22Rv1 (cell line): ENCODE data around the gene RPA1.
"Not testable (repeated sequence)": the region's sequence is repeated elsewhere in the genome, so short reads cannot be mapped to it uniquely, and the experiment has no call there.

Experiments used
- H3K27ac ChIP-seq: fragments of 450-650 bp; 2 replicates; pipeline ENCODE4 v1.5.1; 2017
- ZFX ChIP-seq: fragments of 450-650 bp; IDR thresholded peaks from 2 replicates; pipeline ENCODE4 v1.6.1; 2017; ENCODE audit warnings: antibody characterized with exemption, borderline replicate concordance
- TF ChIP-seq, protein P1 (sequence below): fragments of 450-650 bp; IDR thresholded peaks from 2 replicates; pipeline ENCODE4 v1.5.1; 2017; ENCODE audit warnings: mild to moderate bottlenecking

The RPA1 gene

DNA sequence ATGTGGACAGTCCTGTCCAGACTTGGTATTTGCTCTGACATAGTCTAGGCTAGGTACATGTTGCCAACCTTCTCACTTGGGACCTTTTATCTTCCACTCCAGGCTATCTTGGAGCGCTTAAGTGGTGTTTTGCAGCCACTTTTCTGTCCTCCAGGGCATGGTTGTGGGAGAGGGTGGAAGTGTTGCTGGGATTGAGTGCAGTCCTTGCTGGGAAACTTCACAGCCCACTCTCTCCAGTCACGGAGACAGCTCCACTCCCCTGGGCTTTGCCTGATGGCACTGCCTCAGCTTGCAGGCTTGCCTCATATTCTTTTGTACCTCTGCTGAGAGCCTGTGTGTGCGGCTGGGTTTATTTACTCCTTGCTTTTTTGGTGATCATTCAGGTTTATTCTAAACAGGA lies 17.4 kb downstream of the RPA1 start:
- no peak for TF ChIP-seq ZFX
- TF ChIP-seq, protein P1, sequence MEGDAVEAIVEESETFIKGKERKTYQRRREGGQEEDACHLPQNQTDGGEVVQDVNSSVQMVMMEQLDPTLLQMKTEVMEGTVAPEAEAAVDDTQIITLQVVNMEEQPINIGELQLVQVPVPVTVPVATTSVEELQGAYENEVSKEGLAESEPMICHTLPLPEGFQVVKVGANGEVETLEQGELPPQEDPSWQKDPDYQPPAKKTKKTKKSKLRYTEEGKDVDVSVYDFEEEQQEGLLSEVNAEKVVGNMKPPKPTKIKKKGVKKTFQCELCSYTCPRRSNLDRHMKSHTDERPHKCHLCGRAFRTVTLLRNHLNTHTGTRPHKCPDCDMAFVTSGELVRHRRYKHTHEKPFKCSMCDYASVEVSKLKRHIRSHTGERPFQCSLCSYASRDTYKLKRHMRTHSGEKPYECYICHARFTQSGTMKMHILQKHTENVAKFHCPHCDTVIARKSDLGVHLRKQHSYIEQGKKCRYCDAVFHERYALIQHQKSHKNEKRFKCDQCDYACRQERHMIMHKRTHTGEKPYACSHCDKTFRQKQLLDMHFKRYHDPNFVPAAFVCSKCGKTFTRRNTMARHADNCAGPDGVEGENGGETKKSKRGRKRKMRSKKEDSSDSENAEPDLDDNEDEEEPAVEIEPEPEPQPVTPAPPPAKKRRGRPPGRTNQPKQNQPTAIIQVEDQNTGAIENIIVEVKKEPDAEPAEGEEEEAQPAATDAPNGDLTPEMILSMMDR = no peak
- no peak overlapping the region for H3K27ac ChIP-seq

GRCh38 chr17:1852327-1852726 lies 22.5 kb downstream of the RPA1 start:
- no peak overlapping the region for H3K27ac ChIP-seq
- TF ChIP-seq, protein P1 = no peak
- no peak for TF ChIP-seq ZFX

- no peak overlapping the region for H3K27ac ChIP-seq
- no peak for TF ChIP-seq ZFX
- TF ChIP-seq, protein P1 = no peak
Measured at GRCh38 chr17:1853698-1854097, 23.9 kb downstream of the RPA1 start.

- H3K27ac ChIP-seq = not testable (repeated sequence)
Measured at GRCh38 chr17:1856462-1856861, 26.7 kb downstream of the RPA1 start.

DNA sequence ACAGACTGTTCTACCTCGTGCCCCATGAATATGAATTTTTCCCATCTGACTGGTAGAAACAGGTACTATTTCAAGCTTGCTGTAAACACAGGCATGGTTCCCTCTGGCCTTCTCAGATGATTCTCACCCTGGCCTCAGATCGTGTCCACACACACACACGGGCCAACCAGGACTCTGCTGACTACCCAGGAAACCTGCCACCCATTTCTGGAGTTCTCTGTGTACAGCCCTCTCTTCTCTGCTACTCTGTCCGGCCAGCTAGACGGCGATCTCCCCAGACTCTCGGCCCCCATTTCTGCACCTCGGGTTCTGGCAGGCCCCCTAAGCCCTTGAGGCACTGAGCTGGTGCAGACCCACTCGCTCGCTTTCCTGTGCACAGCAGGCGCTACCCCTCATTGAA lies 31.2 kb downstream of the RPA1 start:
- TF ChIP-seq, protein P1 = no peak
- no peak for TF ChIP-seq ZFX
- no peak overlapping the region for H3K27ac ChIP-seq

- TF ChIP-seq, protein P1 = no peak
- no peak for TF ChIP-seq ZFX
- H3K27ac ChIP-seq = no peak overlapping the region
Measured at GRCh38 chr17:1861391-1862010, 31.7 kb downstream of the RPA1 start.

GRCh38 chr17:1865252-1866037 lies 35.6 kb downstream of the RPA1 start:
- no peak overlapping the region for H3K27ac ChIP-seq
- TF ChIP-seq ZFX = no peak
- TF ChIP-seq, protein P1 = peak; percentile 97
